PC-9 (cell line): Measurements from ENCODE around the gene ME3. TPM values are rescaled to one million over a fixed set of nuclear protein-coding genes. Genes with fewer than 3 reads are reported as not detected.

Experiments
- BruUV-seq: library from RNA; stranded (reverse); fragments of 400-500 nt; replicated peaks from 2 replicates; lab custom pipeline; 2021; lab: Mats Ljungman, UMichigan
- CTCF ChIA-PET: fragments of 300-600 bp; sonication (Branson Sonifier 250); formaldehyde crosslinking; loops from one replicate; lab custom pipeline; 2022; ENCODE audit warnings: antibody characterized with exemption; lab: Charles Lee
- POLR2A ChIA-PET: fragments of 300-600 bp; sonication (Branson Sonifier 250); formaldehyde crosslinking; loops from one replicate; lab custom pipeline; 2022; ENCODE audit warnings: antibody characterized with exemption; ENCODE audit not compliant: unreplicated experiment; lab: Charles Lee
- DNase-seq, 2 experiments: peaks; one replicate each; pipeline versions ENCODE4 v3.0.0 to v3.0.0-alpha.2; 2015 to 2022; ENCODE audit warnings: mixed read lengths in 1 of 2
- H2AFZ ChIP-seq: fragments of 200-600 bp; sonication (generic); 2 replicates; pipeline ENCODE4 v1.8.1; 2017; ENCODE audit warnings: antibody characterized with exemption
- H3F3A ChIP-seq: fragments of 200-600 bp; sonication (generic); 2 replicates; pipeline ENCODE4 v1.8.1; 2017; ENCODE audit warnings: antibody characterized with exemption, mild to moderate bottlenecking, low read depth; ENCODE audit not compliant: insufficient read depth
- H3K27ac ChIP-seq: fragments of 200-600 bp; sonication (generic); 2 replicates; pipeline ENCODE4 v1.6.1; 2016; ENCODE audit warnings: mixed run types
- H3K27me3 ChIP-seq: fragments of 200-600 bp; sonication (generic); 2 replicates; pipeline ENCODE4 v1.6.1; 2016; ENCODE audit warnings: low read depth, mixed run types; ENCODE audit not compliant: insufficient read depth
- H3K36me3 ChIP-seq: fragments of 200-600 bp; sonication (generic); 2 replicates; pipeline ENCODE4 v1.6.1; 2016; ENCODE audit warnings: low read depth, mixed run types
- H3K4me1 ChIP-seq: fragments of 200-600 bp; sonication (generic); replicated peaks from 2 replicates; pipeline ENCODE4 v1.6.1; 2016; ENCODE audit warnings: mixed run types; ENCODE audit not compliant: insufficient read depth
- H3K4me2 ChIP-seq: fragments of 200-600 bp; sonication (generic); 2 replicates; pipeline ENCODE4 v1.6.1; 2017; ENCODE audit warnings: mixed run types
- H3K4me3 ChIP-seq: fragments of 200-600 bp; sonication (generic); 2 replicates; pipeline ENCODE4 v1.6.1; 2016; ENCODE audit warnings: mixed run types
- H3K79me2 ChIP-seq: fragments of 200-600 bp; sonication (generic); 2 replicates; pipeline ENCODE4 v1.6.1; 2017; ENCODE audit warnings: low read depth, mixed run types
- H3K9me2 ChIP-seq: fragments of 200-600 bp; sonication (generic); 2 replicates; pipeline ENCODE4 v1.8.1; 2017; ENCODE audit warnings: mild to moderate bottlenecking; ENCODE audit not compliant: insufficient read depth
- H3K9me3 ChIP-seq: fragments of 200-600 bp; sonication (generic); 2 replicates; pipeline ENCODE4 v1.8.1; 2016; ENCODE audit warnings: low read depth; ENCODE audit not compliant: insufficient read depth
- H4K20me1 ChIP-seq: fragments of 200-600 bp; sonication (generic); 2 replicates; pipeline ENCODE4 v1.8.1; 2017; ENCODE audit not compliant: insufficient read depth
- CTCF ChIP-seq: fragments of 200-600 bp; sonication (generic); conservative IDR thresholded peaks from 2 replicates; pipeline ENCODE4 v1.6.1; 2017; ENCODE audit warnings: mixed run types, antibody characterized with exemption, mild to moderate bottlenecking, moderate library complexity
- EZH2 ChIP-seq: fragments of 200-600 bp; sonication (generic); IDR thresholded peaks from 2 replicates; pipeline ENCODE4 v1.8.0; 2017; ENCODE audit warnings: antibody characterized with exemption, low read depth
- intact Hi-C: fragments of 100-400 bp; cut with micrococcal nuclease; formaldehyde crosslinking; loops from one replicate; pipeline ENCODE4 v1.10.0; 2022; ENCODE audit not compliant: unreplicated experiment
- total RNA-seq: library from RNA; stranded (reverse); gene quantifications from 2 replicates; pipeline ENCODE4 v1.2.3, GENCODE V29; 2021

The ME3 gene
- total RNA-seq, 1 experiment from 2014 or later = 34.0 TPM

GRCh38 chr11:86460461-86461385, 211.7 kb downstream of the ME3 start:
- no peaks in the 10 kb centered on the region for H3K27me3 ChIP-seq
- intact Hi-C loops = loop anchor here (1.0 kb wide), 6 partner anchors 24 to 283 kb away; no protein-coding TSS in a partner anchor
- peaks cover 31% of the 10 kb centered on the region for H3K4me1 ChIP-seq
- H4K20me1 ChIP-seq = no peaks in the 10 kb centered on the region
- no peaks in the 10 kb centered on the region for H3K9me3 ChIP-seq
- no peaks in the 10 kb centered on the region for H3K36me3 ChIP-seq
- peak overlapping the region; percentile 20; the same call in 1 of the 2 replicates for H3K4me2 ChIP-seq
- DNase-seq = no peak
- POLR2A ChIA-PET = interaction anchor here (0.5 to 1.4 kb wide), 4 partner anchors 23 to 146 kb away, joined by 3 to 22 read pairs (median 9); no protein-coding TSS in a partner anchor
- H3K79me2 ChIP-seq = no peaks in the 10 kb centered on the region
- no peak overlapping the region for H3K4me3 ChIP-seq
- H3K9me2 ChIP-seq = no peaks in the 10 kb centered on the region
- H3K27ac ChIP-seq = peak overlapping the region; percentile 46
- no TSS peak for BruUV-seq
- CTCF ChIA-PET = interaction anchor here (0.7 to 1.4 kb wide), 2 partner anchors 23 to 132 kb away, joined by 3 to 6 read pairs; no protein-coding TSS in a partner anchor
- peaks cover 6% of the 10 kb centered on the region for H3F3A ChIP-seq
- no peak overlapping the region for H2AFZ ChIP-seq
- TF ChIP-seq EZH2 (no peak), CTCF (no peak)

GRCh38 chr11:86459682-86460460, 212.5 kb downstream of the ME3 start:
- H3K4me1 ChIP-seq = peaks cover 31% of the 10 kb centered on the region

More at GRCh38 chr11:86459682-86460460, 212.5 kb downstream of the ME3 start:
- Histone ChIP-seq H3K4me3 (no peak overlapping the region), H3F3A (peaks cover 6% of the 10 kb centered on the region), H3K9me3 (no peaks in the 10 kb centered on the region), H3K4me2 (peak overlapping the region; percentile 20; the same call in 1 of the 2 replicates), H3K27ac (peak overlapping the region; percentile 46), H2AFZ (no peak overlapping the region), H3K79me2 (no peaks in the 10 kb centered on the region), H3K9me2 (no peaks in the 10 kb centered on the region), H4K20me1 (no peaks in the 10 kb centered on the region), H3K27me3 (no peaks in the 10 kb centered on the region), H3K36me3 (no peaks in the 10 kb centered on the region)
- ChIA-PET CTCF (interaction anchor here (0.7 to 1.4 kb wide), 2 partner anchors 24 to 133 kb away, joined by 3 to 6 read pairs; no protein-coding TSS in a partner anchor), POLR2A (interaction anchor here (0.5 to 1.4 kb wide), 4 partner anchors 24 to 147 kb away, joined by 3 to 22 read pairs (median 9); no protein-coding TSS in a partner anchor)
- peak; percentile 89 to 96 for DNase-seq
- TF ChIP-seq EZH2 = no peak
- TF ChIP-seq CTCF = no peak
- no TSS peak for BruUV-seq
- intact Hi-C loops = loop anchor here (1.0 to 5.0 kb wide), 7 partner anchors 24 to 283 kb away; no protein-coding TSS in a partner anchor
